GM23338 (cell line): ENCODE results near the gene PAN2. TPM values are rescaled to one million over a fixed set of nuclear protein-coding genes. Genes with fewer than 3 reads are reported as not detected.

Experiments
- ATAC-seq: fragments of 200-7000 bp; cut with Tn5 transposase; 3 replicates; pipeline ENCODE4 v1.9.1; 2020
- DNase-seq: peaks from one replicate; pipeline ENCODE4 v3.0.0-alpha.2; 2015; ENCODE audit warnings: low spot score
- H2AFZ ChIP-seq: fragments of 200-600 bp; sonication (generic); 2 replicates; pipeline ENCODE4 v1.8.0; 2016; ENCODE audit warnings: antibody characterized with exemption, mild to moderate bottlenecking, moderate library complexity
- H3F3A ChIP-seq: fragments of 200-600 bp; sonication (generic); replicated peaks from 2 replicates; pipeline ENCODE4 v1.8.0; 2017; ENCODE audit warnings: antibody characterized with exemption, mixed run types, low read depth
- H3K27ac ChIP-seq: fragments of 200-600 bp; sonication (generic); 2 replicates; pipeline ENCODE4 v1.6.1; 2016; ENCODE audit warnings: low read depth
- H3K27me3 ChIP-seq: fragments of 200-600 bp; sonication (generic); 2 replicates; pipeline ENCODE4 v1.8.0; 2016; ENCODE audit warnings: mild to moderate bottlenecking, mixed run types, moderate library complexity; ENCODE audit not compliant: insufficient read depth
- H3K36me3 ChIP-seq: fragments of 200-600 bp; sonication (generic); 2 replicates; pipeline ENCODE4 v1.8.0; 2016; ENCODE audit warnings: mild to moderate bottlenecking; ENCODE audit not compliant: insufficient read depth
- H3K4me1 ChIP-seq: fragments of 200-600 bp; sonication (generic); 2 replicates; pipeline ENCODE4 v1.8.0; 2016; ENCODE audit warnings: mild to moderate bottlenecking, moderate library complexity; ENCODE audit not compliant: insufficient read depth
- H3K4me2 ChIP-seq: fragments of 200-600 bp; sonication (generic); 2 replicates; pipeline ENCODE4 v1.7.1; 2017; ENCODE audit warnings: mixed run types
- H3K4me3 ChIP-seq: fragments of 200-600 bp; sonication (generic); 2 replicates; pipeline ENCODE4 v1.6.1; 2016; ENCODE audit warnings: mixed run types
- H3K79me2 ChIP-seq: fragments of 200-600 bp; sonication (generic); replicated peaks from 2 replicates; pipeline ENCODE4 v1.8.0; 2017; ENCODE audit warnings: mild to moderate bottlenecking; ENCODE audit not compliant: insufficient read depth
- H3K9me2 ChIP-seq: fragments of 200-600 bp; sonication (generic); 2 replicates; pipeline ENCODE4 v1.8.0; 2017; ENCODE audit not compliant: insufficient read depth
- H4K20me1 ChIP-seq: fragments of 200-600 bp; sonication (generic); replicated peaks from 2 replicates; pipeline ENCODE4 v1.8.0; 2017; ENCODE audit warnings: mild to moderate bottlenecking; ENCODE audit not compliant: insufficient read depth
- H3K27ac Mint-ChIP-seq: 2 replicates; pipeline ENCODE4 v1.8.0; 2020; ENCODE audit warnings: inconsistent platforms, mild to moderate bottlenecking, moderate library complexity, mixed read lengths
- H3K27me3 Mint-ChIP-seq: 3 replicates; pipeline ENCODE4 v1.8.0; 2022; ENCODE audit warnings: low read depth, mild to moderate bottlenecking, moderate library complexity, mixed read lengths, inconsistent platforms; ENCODE audit not compliant: insufficient read depth, poor library complexity
- H3K36me3 Mint-ChIP-seq: 3 replicates; pipeline ENCODE4 v1.8.0; 2021; ENCODE audit warnings: low read depth, mild to moderate bottlenecking, inconsistent platforms, moderate library complexity, mixed read lengths
- H3K4me1 Mint-ChIP-seq: 3 replicates; pipeline ENCODE4 v1.8.0; 2020; ENCODE audit warnings: mild to moderate bottlenecking, inconsistent platforms, mixed read lengths
- H3K4me3 Mint-ChIP-seq: 3 replicates; pipeline ENCODE4 v1.8.0; 2021; ENCODE audit warnings: moderate library complexity, mild to moderate bottlenecking, inconsistent platforms, mixed read lengths
- H3K9me3 Mint-ChIP-seq: 3 replicates; pipeline ENCODE4 v1.8.0; 2020; ENCODE audit warnings: moderate library complexity, mild to moderate bottlenecking, inconsistent platforms, mixed read lengths
- CREB1 ChIP-seq: fragments of 250-450 bp; sonication (Bioruptor Pico); IDR thresholded peaks from 2 replicates; pipeline ENCODE4 v1.5.0; 2020; ENCODE audit warnings: low read depth, mild to moderate bottlenecking, moderate library complexity
- NANOG ChIP-seq: IDR thresholded peaks from 2 replicates; pipeline ENCODE4 v1.6.1; 2016; ENCODE audit warnings: antibody characterized with exemption, borderline replicate concordance
- REST ChIP-seq: IDR thresholded peaks from one replicate; pipeline ENCODE4 v1.6.1; 2018; ENCODE audit warnings: antibody characterized with exemption; ENCODE audit not compliant: unreplicated experiment
- ZNF331 ChIP-seq: fragments of 250-450 bp; sonication (Bioruptor Pico); IDR thresholded peaks from 2 replicates; pipeline ENCODE4 v1.5.0; 2020; ENCODE audit warnings: low read depth, mild to moderate bottlenecking, moderate library complexity
- ZNF462 ChIP-seq: fragments of 250-450 bp; sonication (Bioruptor Pico); IDR thresholded peaks from 2 replicates; pipeline ENCODE4 v1.5.0; 2020; ENCODE audit warnings: mild to moderate bottlenecking, moderate library complexity
- polyA plus RNA-seq: library from polyadenylated mRNA; unstranded; fragments of >200 nt; fragmentation: Nextera tagmentation; extraction: Ambion mirVana; gene quantifications from 2 replicates; pipeline ENCODE4 v1.2.1, GENCODE V29; 2016
- total RNA-seq: library from RNA; depleted of rRNA; stranded (reverse); fragments of >200 nt; shearing (Covaris generic); gene quantifications from 2 replicates; pipeline ENCODE4 v1.2.3, GENCODE V29; 2014
- TF ChIP-seq, protein P1 (sequence below): IDR thresholded peaks from 2 replicates; pipeline ENCODE4 v1.6.1; 2016; ENCODE audit warnings: antibody characterized with exemption

Gene PAN2
- total and polyA plus RNA-seq, 2 experiments from 2014 or later: 11.5 to 27.2 TPM

GRCh38 chr12:56304276-56304675, 29.5 kb downstream of the PAN2 start:
- Mint-ChIP-seq H3K4me3 (no peak overlapping the region), H3K27me3 (peaks cover 7% of the 10 kb centered on the region), H3K36me3 (peaks cover 54% of the 10 kb centered on the region), H3K4me1 (peaks cover 11% of the 10 kb centered on the region), H3K9me3 (no peaks in the 10 kb centered on the region; the same call in 2 of the 3 replicates), H3K27ac (no peak overlapping the region)
- Histone ChIP-seq H3K4me1 (peaks cover 7% of the 10 kb centered on the region; the same call in 1 of the 2 replicates), H3K27ac (no peak overlapping the region), H3K4me2 (no peak overlapping the region), H2AFZ (no peak overlapping the region), H3K4me3 (no peak overlapping the region), H3K36me3 (peaks cover 23% of the 10 kb centered on the region), H3K9me2 (no peaks in the 10 kb centered on the region), H3K27me3 (no peaks in the 10 kb centered on the region), H3F3A (peaks cover 36% of the 10 kb centered on the region), H3K79me2 (peaks cover 5% of the 10 kb centered on the region), H4K20me1 (peaks cover 11% of the 10 kb centered on the region; the same call in 1 of the 2 replicates)
- TF ChIP-seq NANOG: no peak
- no peak for TF ChIP-seq ZNF331
- no peak for TF ChIP-seq ZNF462 (CRISPR knock-in tag)
- no peak for TF ChIP-seq REST
- TF ChIP-seq CREB1 (CRISPR knock-in tag): no peak
- TF ChIP-seq, protein P1, sequence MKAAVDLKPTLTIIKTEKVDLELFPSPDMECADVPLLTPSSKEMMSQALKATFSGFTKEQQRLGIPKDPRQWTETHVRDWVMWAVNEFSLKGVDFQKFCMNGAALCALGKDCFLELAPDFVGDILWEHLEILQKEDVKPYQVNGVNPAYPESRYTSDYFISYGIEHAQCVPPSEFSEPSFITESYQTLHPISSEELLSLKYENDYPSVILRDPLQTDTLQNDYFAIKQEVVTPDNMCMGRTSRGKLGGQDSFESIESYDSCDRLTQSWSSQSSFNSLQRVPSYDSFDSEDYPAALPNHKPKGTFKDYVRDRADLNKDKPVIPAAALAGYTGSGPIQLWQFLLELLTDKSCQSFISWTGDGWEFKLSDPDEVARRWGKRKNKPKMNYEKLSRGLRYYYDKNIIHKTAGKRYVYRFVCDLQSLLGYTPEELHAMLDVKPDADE: no peak
- DNase-seq: no peak
- ATAC-seq: no peak
